Gastroesophageal sphincter (tissue), 4 donors: Measurements from ENCODE around the gene KRTAP5-6. TPM values are rescaled to one million over a fixed set of nuclear protein-coding genes. Genes with fewer than 3 reads are reported as not detected.

ENCODE experiments used
- ATAC-seq: fragments of 150-250 bp; one replicate; pipeline ENCODE4 v1.9.1; 2016; ENCODE audit warnings: mild to moderate bottlenecking, moderate library complexity
- H3K27ac ChIP-seq, 4 donors: fragments of 200-600 bp; sonication (generic) in 3 of 4; 1 replicate in 3 of 4; 2 replicates in 1 of 4; pipeline ENCODE4 v1.5.1; 2016 to 2019
- H3K27me3 ChIP-seq: fragments of 200-600 bp; sonication (generic); one replicate; pipeline ENCODE4 v1.5.1; 2019
- H3K36me3 ChIP-seq, 2 donors: fragments of 200-600 bp; sonication (generic); one replicate each; pipeline ENCODE4 v1.5.1; 2019; ENCODE audit warnings: control low read depth in 1 of 2
- H3K4me1 ChIP-seq, 3 donors: fragments of 200-600 bp; sonication (generic); 1 replicate in 2 of 3; 2 replicates in 1 of 3; pipeline ENCODE4 v1.5.1; 2016 to 2019; ENCODE audit warnings: control low read depth in 2 of 3
- H3K4me3 ChIP-seq, 2 donors: fragments of 200-600 bp; sonication (generic); one replicate each; pipeline ENCODE4 v1.5.1; 2019; ENCODE audit warnings: mild to moderate bottlenecking in 1 of 2, moderate library complexity in 1 of 2
- H3K9me3 ChIP-seq, 3 donors: fragments of 200-600 bp; sonication (generic); one replicate each; pipeline ENCODE4 v1.5.1; 2017 to 2019; ENCODE audit warnings: control low read depth in 2 of 3
- EP300 ChIP-seq: sonication (generic); formaldehyde crosslinking; IDR thresholded peaks from one replicate; pipeline ENCODE4 v1.6.1; 2017; ENCODE audit warnings: antibody characterized with exemption, mild to moderate bottlenecking
- POLR2A ChIP-seq, 2 donors: fragments of 450-650 bp; IDR thresholded peaks; one replicate each; pipeline ENCODE4 v1.6.1; 2017; ENCODE audit warnings: antibody characterized with exemption in 2 of 2, mild to moderate bottlenecking in 2 of 2, moderate library complexity in 1 of 2
- POLR2AphosphoS5 ChIP-seq: sonication (generic); formaldehyde crosslinking; IDR thresholded peaks from one replicate; pipeline ENCODE4 v1.6.1; 2017; ENCODE audit warnings: antibody characterized with exemption
- WGBS, 2 donors: methylation state at CpG; one replicate each; pipeline ENCODE4 v1.1.5; 2018; ENCODE audit warnings: low coverage in 1 of 2; 5-methylcytosine and 5-hydroxymethylcytosine counted together
- total RNA-seq, 4 donors: library from RNA; depleted of rRNA; stranded (reverse); fragments of >200 nt; gene quantifications; one replicate each; pipeline ENCODE4 v1.1.0, GENCODE V29; 2016
- TF ChIP-seq, protein P1 (sequence below), 4 experiments: fragments of 200-600 bp in 2 of 4; fragments of 450-650 bp in 2 of 4; sonication (generic) in 1 of 4; IDR thresholded peaks; one replicate each; pipeline ENCODE4 v1.5.1; 2017 to 2019; ENCODE audit warnings: antibody characterized with exemption in 4 of 4, mild to moderate bottlenecking in 2 of 4, moderate library complexity in 2 of 4

Gene KRTAP5-6
- total RNA-seq, 4 donors from 2014 or later, result not detected

GRCh38 chr11:1743585-1744136, 46.7 kb downstream of the KRTAP5-6 start:
- no peak overlapping the region for H3K27ac ChIP-seq
- H3K9me3 ChIP-seq, result no peaks in the 10 kb centered on the region
- no peak for ATAC-seq
- no peak overlapping the region for H3K4me3 ChIP-seq
- peaks cover 30% of the 10 kb centered on the region for H3K27me3 ChIP-seq
- peaks cover 0 to 15% (median 3%) of the 10 kb centered on the region in 3 donors for H3K4me1 ChIP-seq
- TF ChIP-seq POLR2AphosphoS5 (no peak), POLR2A (IDR thresholded peaks at IDR 0.05) (no peak), EP300 (no peak)
- TF ChIP-seq, protein P1, sequence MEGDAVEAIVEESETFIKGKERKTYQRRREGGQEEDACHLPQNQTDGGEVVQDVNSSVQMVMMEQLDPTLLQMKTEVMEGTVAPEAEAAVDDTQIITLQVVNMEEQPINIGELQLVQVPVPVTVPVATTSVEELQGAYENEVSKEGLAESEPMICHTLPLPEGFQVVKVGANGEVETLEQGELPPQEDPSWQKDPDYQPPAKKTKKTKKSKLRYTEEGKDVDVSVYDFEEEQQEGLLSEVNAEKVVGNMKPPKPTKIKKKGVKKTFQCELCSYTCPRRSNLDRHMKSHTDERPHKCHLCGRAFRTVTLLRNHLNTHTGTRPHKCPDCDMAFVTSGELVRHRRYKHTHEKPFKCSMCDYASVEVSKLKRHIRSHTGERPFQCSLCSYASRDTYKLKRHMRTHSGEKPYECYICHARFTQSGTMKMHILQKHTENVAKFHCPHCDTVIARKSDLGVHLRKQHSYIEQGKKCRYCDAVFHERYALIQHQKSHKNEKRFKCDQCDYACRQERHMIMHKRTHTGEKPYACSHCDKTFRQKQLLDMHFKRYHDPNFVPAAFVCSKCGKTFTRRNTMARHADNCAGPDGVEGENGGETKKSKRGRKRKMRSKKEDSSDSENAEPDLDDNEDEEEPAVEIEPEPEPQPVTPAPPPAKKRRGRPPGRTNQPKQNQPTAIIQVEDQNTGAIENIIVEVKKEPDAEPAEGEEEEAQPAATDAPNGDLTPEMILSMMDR (IDR thresholded peaks at IDR 0.05), result no peak
- H3K36me3 ChIP-seq, result no peaks in the 10 kb centered on the region
- 78 to 82% methylated on average over 5 to 10 of the region's 10 CpGs for WGBS, 2 donors

- ATAC-seq, result no peak
- WGBS, 2 donors, result 37 to 72% methylated on average over 8 to 10 of the region's 23 CpGs
- Histone ChIP-seq H3K27me3 (peaks cover 30% of the 10 kb centered on the region), H3K4me1 (peaks cover 0 to 21% (median 7%) of the 10 kb centered on the region in 3 donors), H3K27ac (no peak overlapping the region), H3K4me3 (no peak overlapping the region), H3K9me3 (no peaks in the 10 kb centered on the region), H3K36me3 (no peaks in the 10 kb centered on the region)
- TF ChIP-seq POLR2AphosphoS5, result no peak
- TF ChIP-seq POLR2A (IDR thresholded peaks at IDR 0.05), result no peak
- TF ChIP-seq, protein P1 (IDR thresholded peaks at IDR 0.05), result no peak
- TF ChIP-seq EP300, result no peak
Observed at GRCh38 chr11:1744137-1744886, 47.3 kb downstream of the KRTAP5-6 start.

DNA sequence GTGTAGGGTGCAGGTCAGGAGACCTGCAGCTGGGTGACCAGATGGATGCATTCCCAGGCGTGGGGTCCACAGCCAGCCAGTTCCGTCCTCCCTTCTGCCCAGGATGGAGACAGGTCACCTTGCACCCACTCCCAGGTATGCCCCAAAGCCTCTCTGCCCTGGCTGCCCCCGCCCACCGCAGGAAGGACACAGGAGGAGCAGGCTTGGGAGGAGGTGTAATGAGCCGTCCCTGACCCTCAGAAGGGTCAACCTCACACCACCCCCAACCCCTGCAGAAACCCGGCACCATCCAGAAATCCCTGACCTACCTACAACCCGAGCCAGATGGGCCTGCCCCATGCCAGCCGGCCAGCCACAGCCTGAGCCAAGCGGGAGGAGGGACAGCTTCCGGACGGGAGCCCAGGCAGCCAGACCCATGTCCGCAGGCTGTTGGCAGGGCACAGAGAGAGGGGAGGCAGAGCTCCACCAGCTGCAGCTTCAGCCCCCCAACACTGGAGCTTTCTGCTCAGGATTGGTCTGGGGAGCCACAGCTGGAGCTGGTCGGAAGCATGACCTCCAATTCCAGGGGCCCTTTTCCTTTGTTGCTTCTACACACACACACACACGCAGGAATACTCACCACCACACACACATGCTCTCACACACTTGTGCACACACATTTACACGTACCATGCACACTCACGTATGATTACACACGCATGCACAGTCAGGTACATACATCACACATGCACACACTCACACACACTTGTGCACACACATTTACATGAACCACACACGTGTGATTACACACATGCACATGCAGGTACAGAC, 48.1 kb downstream of the KRTAP5-6 start:
- TF ChIP-seq, protein P1 (IDR thresholded peaks at IDR 0.05), result no peak
- TF ChIP-seq POLR2A (IDR thresholded peaks at IDR 0.05) (no peak), EP300 (no peak), POLR2AphosphoS5 (no peak)
- WGBS, 2 donors, result 76 to 81% methylated on average over 4 to 5 of the region's 18 CpGs
- H3K27ac ChIP-seq, result no peak overlapping the region
- H3K4me3 ChIP-seq, result no peak overlapping the region
- no peaks in the 10 kb centered on the region for H3K9me3 ChIP-seq
- no peaks in the 10 kb centered on the region for H3K36me3 ChIP-seq
- peaks cover 31% of the 10 kb centered on the region for H3K27me3 ChIP-seq
- H3K4me1 ChIP-seq, result peaks cover 0 to 27% (median 10%) of the 10 kb centered on the region in 3 donors
- no peak for ATAC-seq

DNA sequence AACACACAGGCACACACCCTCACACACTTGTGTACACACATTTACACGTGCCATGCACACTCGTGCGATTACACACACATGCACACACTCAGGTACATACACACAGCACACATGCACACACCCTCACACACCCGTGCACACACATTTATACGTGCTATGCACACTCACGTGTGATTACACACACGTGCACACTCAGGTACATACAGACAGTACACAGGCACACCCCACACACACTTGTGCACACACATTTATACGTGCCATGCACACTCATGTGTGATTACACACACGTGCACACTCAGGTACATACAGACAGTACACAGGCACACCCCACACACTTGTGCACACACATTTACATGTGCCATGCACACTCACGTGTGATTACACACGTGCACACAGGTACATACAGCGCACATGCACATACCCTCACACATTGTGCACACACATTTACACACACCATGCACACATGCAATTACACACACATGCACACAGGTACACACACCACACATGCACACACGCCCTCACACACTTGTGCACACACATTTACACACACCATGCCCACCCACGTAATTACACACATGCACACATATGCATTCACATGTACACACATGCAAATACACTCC, 48.8 kb downstream of the KRTAP5-6 start:
- Histone ChIP-seq H3K36me3 (no peaks in the 10 kb centered on the region), H3K4me3 (no peak overlapping the region), H3K27ac (no peak overlapping the region), H3K27me3 (peaks cover 34% of the 10 kb centered on the region), H3K9me3 (no peaks in the 10 kb centered on the region), H3K4me1 (peaks cover 0 to 28% (median 10%) of the 10 kb centered on the region in 3 donors)
- ATAC-seq, result no peak
- 87 to 89% methylated on average over 14 of the region's 14 CpGs for WGBS, 2 donors
- TF ChIP-seq POLR2AphosphoS5 (no peak), EP300 (no peak), POLR2A (IDR thresholded peaks at IDR 0.05) (no peak)

DNA sequence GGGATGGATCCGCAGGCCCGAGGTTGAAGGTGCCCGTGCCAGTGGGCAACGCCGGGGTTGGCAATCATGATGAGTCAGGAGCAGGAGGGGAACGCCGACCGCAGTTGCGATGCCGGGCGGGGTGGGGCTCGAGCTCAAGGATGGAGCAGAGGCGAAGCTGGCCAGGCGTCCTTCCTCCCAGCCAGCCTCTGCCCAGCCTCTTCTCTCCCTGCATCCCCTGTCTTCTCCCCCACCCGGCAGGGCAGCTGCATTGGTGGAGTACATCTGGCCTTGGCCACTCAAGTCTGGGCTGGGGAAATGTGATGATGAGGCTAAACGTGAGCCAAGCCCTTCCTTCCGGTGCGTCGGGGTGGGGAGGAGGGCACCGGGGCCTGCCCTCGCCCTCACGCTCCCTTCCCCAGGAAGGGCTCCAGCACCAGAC, 49.5 kb downstream of the KRTAP5-6 start:
- TF ChIP-seq POLR2AphosphoS5 (no peak), EP300 (no peak), POLR2A (IDR thresholded peaks at IDR 0.05) (no peak)
- TF ChIP-seq, protein P1 (IDR thresholded peaks at IDR 0.05), result no peak
- ATAC-seq, result peak; percentile 49
- WGBS, 2 donors, result 84% methylated on average over 7 of the region's 22 CpGs; no CpG with 5 or more reads in 1 of the 2 donors
- Histone ChIP-seq H3K27ac (no peak overlapping the region), H3K36me3 (no peaks in the 10 kb centered on the region), H3K4me1 (peaks cover 0 to 35% (median 10%) of the 10 kb centered on the region in 3 donors), H3K9me3 (no peaks in the 10 kb centered on the region), H3K4me3 (no peak overlapping the region), H3K27me3 (peaks cover 30% of the 10 kb centered on the region)
